Measurements from ENCODE around the gene PKP1.

PKP1 gene

DNA sequence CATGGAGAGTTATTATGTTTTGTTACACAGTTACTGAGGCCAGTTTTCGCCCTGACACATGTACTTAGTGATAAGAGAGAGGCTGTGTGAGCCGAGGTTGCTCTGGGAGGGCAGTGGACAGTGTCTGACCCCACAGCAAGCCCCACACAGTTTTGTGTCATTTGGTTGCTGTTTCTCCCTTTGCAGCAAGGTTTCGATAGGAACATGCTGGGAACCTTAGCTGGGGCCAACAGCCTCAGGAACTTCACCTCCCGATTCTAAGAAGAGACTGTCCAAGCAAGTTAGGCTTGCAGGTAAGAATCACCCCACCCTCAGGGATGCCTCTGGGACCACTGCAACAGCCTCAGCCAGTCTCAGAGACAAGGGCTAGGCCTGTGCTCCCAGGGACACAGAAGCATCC lies 45.3 kb downstream of the PKP1 start:
- Histone ChIP-seq H3K4me2 (ENCODE audit: low read length) (no peak overlapping the region), H3K79me2 (ENCODE audit: control insufficient read depth, low read length) (no peaks in the 10 kb centered on the region), H3K9me2 (replicated peaks; ENCODE audit: control insufficient read depth, low read length) (no peaks in the 10 kb centered on the region), H3K27ac (ENCODE audit: low read depth, low read length) (no peak overlapping the region), H3F3A (ENCODE audit: control insufficient read depth, insufficient read depth) (no peaks in the 10 kb centered on the region), H3K9me3 (ENCODE audit: control insufficient read depth, insufficient read depth, low read length) (no peaks in the 10 kb centered on the region), H3K4me3 (ENCODE audit: low read length) (no peak overlapping the region), H4K20me1 (ENCODE audit: control insufficient read depth, insufficient read depth, low read depth, low read length) (no peaks in the 10 kb centered on the region), H3K4me1 (ENCODE audit: control insufficient read depth, low read length) (no peaks in the 10 kb centered on the region), H3K36me3 (ENCODE audit: control insufficient read depth, low read length) (no peaks in the 10 kb centered on the region), H3K27me3 (ENCODE audit: control insufficient read depth, low read length) (no peaks in the 10 kb centered on the region)
- no peak for TF ChIP-seq EZH2phosphoT487 (IDR thresholded peaks at IDR 0.05; ENCODE audit: borderline replicate concordance, low read length)
- TF ChIP-seq, protein P1, sequence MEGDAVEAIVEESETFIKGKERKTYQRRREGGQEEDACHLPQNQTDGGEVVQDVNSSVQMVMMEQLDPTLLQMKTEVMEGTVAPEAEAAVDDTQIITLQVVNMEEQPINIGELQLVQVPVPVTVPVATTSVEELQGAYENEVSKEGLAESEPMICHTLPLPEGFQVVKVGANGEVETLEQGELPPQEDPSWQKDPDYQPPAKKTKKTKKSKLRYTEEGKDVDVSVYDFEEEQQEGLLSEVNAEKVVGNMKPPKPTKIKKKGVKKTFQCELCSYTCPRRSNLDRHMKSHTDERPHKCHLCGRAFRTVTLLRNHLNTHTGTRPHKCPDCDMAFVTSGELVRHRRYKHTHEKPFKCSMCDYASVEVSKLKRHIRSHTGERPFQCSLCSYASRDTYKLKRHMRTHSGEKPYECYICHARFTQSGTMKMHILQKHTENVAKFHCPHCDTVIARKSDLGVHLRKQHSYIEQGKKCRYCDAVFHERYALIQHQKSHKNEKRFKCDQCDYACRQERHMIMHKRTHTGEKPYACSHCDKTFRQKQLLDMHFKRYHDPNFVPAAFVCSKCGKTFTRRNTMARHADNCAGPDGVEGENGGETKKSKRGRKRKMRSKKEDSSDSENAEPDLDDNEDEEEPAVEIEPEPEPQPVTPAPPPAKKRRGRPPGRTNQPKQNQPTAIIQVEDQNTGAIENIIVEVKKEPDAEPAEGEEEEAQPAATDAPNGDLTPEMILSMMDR (IDR thresholded peaks at IDR 0.05; ENCODE audit: low read depth, low read length, poor library complexity, severe bottlenecking), result no peak

DNA sequence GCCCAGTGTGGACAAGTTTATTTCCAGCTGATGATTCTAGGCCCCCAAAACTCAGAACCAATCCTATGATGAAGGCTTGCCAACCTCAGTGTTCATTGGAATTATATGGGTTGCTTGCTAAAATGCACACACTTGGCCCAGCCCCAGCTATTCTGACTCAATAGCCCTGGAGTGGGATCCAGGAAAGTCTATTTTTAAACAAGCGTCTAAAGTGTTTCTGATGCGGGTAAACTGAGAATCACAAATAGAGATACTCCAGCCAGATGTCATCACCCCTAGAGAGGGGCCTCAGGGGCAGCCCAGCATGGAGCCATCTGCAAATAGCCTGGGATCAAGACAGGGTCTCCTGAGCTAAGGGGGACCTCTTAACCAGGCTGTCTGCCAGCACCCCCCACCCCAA lies 46.0 kb downstream of the PKP1 start:
- H3K9me3 ChIP-seq (ENCODE audit: control insufficient read depth, insufficient read depth, low read length), result no peaks in the 10 kb centered on the region
- H3K36me3 ChIP-seq (ENCODE audit: control insufficient read depth, low read length), result no peaks in the 10 kb centered on the region
- no peaks in the 10 kb centered on the region for H3K79me2 ChIP-seq (ENCODE audit: control insufficient read depth, low read length)
- no peaks in the 10 kb centered on the region for H3F3A ChIP-seq (ENCODE audit: control insufficient read depth, insufficient read depth)
- no peak overlapping the region for H3K4me2 ChIP-seq (ENCODE audit: low read length)
- no peaks in the 10 kb centered on the region for H4K20me1 ChIP-seq (ENCODE audit: control insufficient read depth, insufficient read depth, low read depth, low read length)
- TF ChIP-seq, protein P1 (IDR thresholded peaks at IDR 0.05; ENCODE audit: low read depth, low read length, poor library complexity, severe bottlenecking), result no peak
- no peak for TF ChIP-seq EZH2phosphoT487 (IDR thresholded peaks at IDR 0.05; ENCODE audit: borderline replicate concordance, low read length)
- no peak overlapping the region for H3K4me3 ChIP-seq (ENCODE audit: low read length)
- H3K27ac ChIP-seq (ENCODE audit: low read depth, low read length), result no peak overlapping the region
- no peaks in the 10 kb centered on the region for H3K9me2 ChIP-seq (replicated peaks; ENCODE audit: control insufficient read depth, low read length)
- H3K4me1 ChIP-seq (ENCODE audit: control insufficient read depth, low read length), result no peaks in the 10 kb centered on the region
- no peaks in the 10 kb centered on the region for H3K27me3 ChIP-seq (ENCODE audit: control insufficient read depth, low read length)

DNA sequence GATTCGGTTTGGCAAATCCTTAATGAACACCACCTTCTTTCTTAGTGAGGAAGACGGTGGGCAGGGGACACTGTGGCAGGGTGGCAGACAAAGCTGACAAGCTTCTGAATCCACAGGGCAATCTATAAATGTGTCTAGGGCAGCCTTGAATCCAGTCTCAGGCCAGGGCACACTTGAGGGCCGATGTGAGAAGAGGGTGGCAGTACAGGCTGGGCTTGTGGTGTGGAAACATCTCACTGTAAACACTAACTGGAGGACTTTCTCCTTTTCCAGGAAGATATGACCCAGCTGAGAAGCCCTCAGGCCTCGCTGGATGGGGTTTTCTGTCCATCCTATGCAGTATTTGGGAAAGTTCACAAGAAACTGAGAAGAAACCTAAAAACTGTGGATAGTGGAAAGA lies 46.5 kb downstream of the PKP1 start:
- Histone ChIP-seq H3K9me2 (replicated peaks; ENCODE audit: control insufficient read depth, low read length) (no peaks in the 10 kb centered on the region), H3K79me2 (ENCODE audit: control insufficient read depth, low read length) (no peaks in the 10 kb centered on the region), H3K9me3 (ENCODE audit: control insufficient read depth, insufficient read depth, low read length) (no peaks in the 10 kb centered on the region), H3K27ac (ENCODE audit: low read depth, low read length) (no peak overlapping the region), H3F3A (ENCODE audit: control insufficient read depth, insufficient read depth) (no peaks in the 10 kb centered on the region), H3K4me2 (ENCODE audit: low read length) (no peak overlapping the region), H3K27me3 (ENCODE audit: control insufficient read depth, low read length) (no peaks in the 10 kb centered on the region), H3K4me1 (ENCODE audit: control insufficient read depth, low read length) (no peaks in the 10 kb centered on the region), H3K36me3 (ENCODE audit: control insufficient read depth, low read length) (no peaks in the 10 kb centered on the region), H4K20me1 (ENCODE audit: control insufficient read depth, insufficient read depth, low read depth, low read length) (no peaks in the 10 kb centered on the region), H3K4me3 (ENCODE audit: low read length) (no peak overlapping the region)
- TF ChIP-seq EZH2phosphoT487 (IDR thresholded peaks at IDR 0.05; ENCODE audit: borderline replicate concordance, low read length), result no peak
- TF ChIP-seq, protein P1 (IDR thresholded peaks at IDR 0.05; ENCODE audit: low read depth, low read length, poor library complexity, severe bottlenecking), result no peak

DNA sequence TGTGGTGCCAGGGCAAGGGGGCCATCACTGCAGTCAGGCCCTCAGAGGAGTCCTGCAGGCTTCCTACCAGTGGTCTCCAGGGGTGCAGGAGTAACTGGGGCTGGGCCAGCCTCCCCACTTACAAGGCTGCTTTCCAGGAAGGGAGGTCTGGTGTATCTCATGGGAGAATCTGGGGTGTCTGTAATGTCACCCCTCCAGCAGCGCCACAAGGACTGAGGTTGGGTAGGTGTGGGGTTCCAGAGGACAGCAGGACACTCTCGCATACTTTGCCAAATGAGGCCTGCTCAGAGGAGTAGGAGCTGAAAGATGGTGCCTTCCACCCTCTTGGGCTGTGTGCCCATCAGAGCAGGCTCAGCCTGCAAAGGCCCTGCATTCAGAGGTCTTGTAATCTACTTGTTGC lies 47.2 kb downstream of the PKP1 start:
- no peaks in the 10 kb centered on the region for H3K79me2 ChIP-seq (ENCODE audit: control insufficient read depth, low read length)
- no peaks in the 10 kb centered on the region for H3F3A ChIP-seq (ENCODE audit: control insufficient read depth, insufficient read depth)
- H4K20me1 ChIP-seq (ENCODE audit: control insufficient read depth, insufficient read depth, low read depth, low read length), result no peaks in the 10 kb centered on the region
- no peak overlapping the region for H3K27ac ChIP-seq (ENCODE audit: low read depth, low read length)
- no peaks in the 10 kb centered on the region for H3K9me2 ChIP-seq (replicated peaks; ENCODE audit: control insufficient read depth, low read length)
- no peaks in the 10 kb centered on the region for H3K27me3 ChIP-seq (ENCODE audit: control insufficient read depth, low read length)
- TF ChIP-seq EZH2phosphoT487 (IDR thresholded peaks at IDR 0.05; ENCODE audit: borderline replicate concordance, low read length), result no peak
- TF ChIP-seq, protein P1 (IDR thresholded peaks at IDR 0.05; ENCODE audit: low read depth, low read length, poor library complexity, severe bottlenecking), result no peak
- no peaks in the 10 kb centered on the region for H3K36me3 ChIP-seq (ENCODE audit: control insufficient read depth, low read length)
- H3K4me1 ChIP-seq (ENCODE audit: control insufficient read depth, low read length), result no peaks in the 10 kb centered on the region
- no peak overlapping the region for H3K4me2 ChIP-seq (ENCODE audit: low read length)
- H3K9me3 ChIP-seq (ENCODE audit: control insufficient read depth, insufficient read depth, low read length), result no peaks in the 10 kb centered on the region
- no peak overlapping the region for H3K4me3 ChIP-seq (ENCODE audit: low read length)

Measured in DOHH2 (cell line).